Activated CD8-positive, alpha-beta T cell treated with anti-CD3 and anti-CD28 coated beads, Interleukin-2, amount 10 ng/mL, durations not matched to agents 7 days and 5 days (primary cell): Measurements from ENCODE around the gene PDXP. TPM values are rescaled to one million over a fixed set of nuclear protein-coding genes. Genes with fewer than 3 reads are reported as not detected.

Experiments used
- ATAC-seq: fragments of 150-1000 bp; cut with Tn5 transposase; one replicate; pipeline ENCODE4 v1.10.0; 2021; ENCODE audit warnings: moderate library complexity
- CTCF ChIA-PET: fragments of 350-600 bp; sonication (Branson Sonifier 250); formaldehyde crosslinking; loops from one replicate; lab custom pipeline; 2021; ENCODE audit warnings: antibody characterized with exemption; lab: Charles Lee
- POLR2A ChIA-PET: fragments of 350-600 bp; sonication (Branson Sonifier 250); formaldehyde crosslinking; loops from one replicate; lab custom pipeline; 2021; ENCODE audit warnings: antibody characterized with exemption; lab: Charles Lee
- DNase-seq: peaks from one replicate; pipeline ENCODE4 v3.0.0-alpha.2; 2020
- H3K27ac Mint-ChIP-seq: one replicate; pipeline ENCODE4 v1.8.0; 2021; ENCODE audit warnings: mild to moderate bottlenecking, mixed read lengths
- H3K27me3 Mint-ChIP-seq: one replicate; pipeline ENCODE4 v1.8.0; 2021; ENCODE audit warnings: low read depth, mixed read lengths
- H3K36me3 Mint-ChIP-seq: one replicate; pipeline ENCODE4 v1.8.0; 2021; ENCODE audit warnings: low read depth, mixed read lengths
- H3K4me1 Mint-ChIP-seq: one replicate; pipeline ENCODE4 v1.8.0; 2021; ENCODE audit warnings: low read depth, mixed read lengths
- H3K4me3 Mint-ChIP-seq: one replicate; pipeline ENCODE4 v1.8.0; 2021; ENCODE audit warnings: mild to moderate bottlenecking, mixed read lengths
- H3K9me3 Mint-ChIP-seq: one replicate; pipeline ENCODE4 v1.8.0; 2022; ENCODE audit warnings: mixed read lengths; ENCODE audit not compliant: insufficient read depth
- total RNA-seq, 2 experiments: library from RNA; stranded (reverse); gene quantifications; one replicate each; pipeline ENCODE4 v1.2.3, GENCODE V29; 2021

The PDXP gene
- total RNA-seq, 2 experiments from 2014 or later: 31.5 to 33.5 TPM

DNA sequence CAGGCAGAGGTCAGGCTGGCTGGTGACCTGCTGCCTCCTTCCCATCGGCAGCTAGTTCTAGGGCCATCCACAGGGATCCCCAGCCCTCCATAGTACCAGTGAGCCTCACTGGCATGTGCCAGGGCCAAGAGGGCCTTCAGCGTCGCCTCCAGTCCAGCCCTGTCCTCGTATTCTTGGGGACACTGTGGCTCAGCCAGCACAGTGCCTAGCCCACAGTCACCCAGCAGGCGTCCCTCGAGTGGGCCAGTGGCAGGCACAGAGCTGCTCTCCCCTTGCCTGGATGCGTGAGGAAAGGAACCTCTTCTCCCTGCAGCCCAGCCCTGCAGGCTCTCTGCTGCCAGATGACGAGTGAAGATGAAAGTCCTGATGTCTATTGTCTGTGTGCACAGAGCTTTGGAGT, 29.7 kb upstream of the PDXP start:
- Mint-ChIP-seq H3K4me3 (no peak overlapping the region), H3K9me3 (no peaks in the 10 kb centered on the region), H3K27ac (peak overlapping the region; percentile 91), H3K36me3 (peaks cover 28% of the 10 kb centered on the region), H3K27me3 (no peaks in the 10 kb centered on the region), H3K4me1 (peaks cover 81% of the 10 kb centered on the region)
- ATAC-seq (no peak), DNase-seq (no peak)
- ChIA-PET POLR2A (interaction anchor here (0.7 to 2.6 kb wide), 2 partner anchors 14 to 21 kb away, joined by 3 to 14 read pairs; no protein-coding TSS in a partner anchor), CTCF (interaction anchor here (3.0 to 12.7 kb wide), 4 partner anchors 10 to 52 kb away, joined by 16 to 261 read pairs (median 38); partner anchors contain the start of genes GGA1, PDXP and SH3BP1)

DNA sequence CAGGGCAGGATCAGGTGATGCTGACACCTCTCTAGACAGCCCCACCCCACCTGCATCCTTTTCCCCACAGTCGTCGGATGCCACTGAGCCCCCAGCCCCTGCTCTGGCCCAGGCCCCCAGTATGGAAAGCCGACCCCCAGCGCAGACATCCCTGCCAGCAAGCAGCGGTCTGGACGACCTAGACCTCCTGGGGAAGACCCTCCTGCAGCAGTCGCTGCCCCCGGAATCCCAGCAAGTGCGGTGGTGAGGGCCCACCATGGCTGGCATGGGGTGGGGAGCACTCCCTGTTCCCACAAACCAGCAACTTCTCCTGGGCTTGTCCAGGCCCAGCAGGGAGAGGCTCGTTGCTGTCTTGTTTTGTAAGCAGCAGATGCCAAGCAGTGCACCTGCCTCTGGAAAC, 28.6 kb upstream of the PDXP start:
- Mint-ChIP-seq H3K4me3 (no peak overlapping the region), H3K36me3 (peaks cover 23% of the 10 kb centered on the region), H3K27ac (no peak overlapping the region), H3K27me3 (no peaks in the 10 kb centered on the region), H3K9me3 (no peaks in the 10 kb centered on the region), H3K4me1 (peaks cover 84% of the 10 kb centered on the region)
- DNase-seq (no peak), ATAC-seq (no peak)
- ChIA-PET POLR2A (interaction anchor here (0.8 to 1.3 kb wide), 2 partner anchors 13 to 28 kb away, joined by 3 to 6 read pairs; no protein-coding TSS in a partner anchor), CTCF (interaction anchor here (0.9 to 8.9 kb wide), 3 partner anchors 8 to 20 kb away, joined by 4 to 114 read pairs (median 92); partner anchors contain the start of genes GGA1 and SH3BP1)

DNA sequence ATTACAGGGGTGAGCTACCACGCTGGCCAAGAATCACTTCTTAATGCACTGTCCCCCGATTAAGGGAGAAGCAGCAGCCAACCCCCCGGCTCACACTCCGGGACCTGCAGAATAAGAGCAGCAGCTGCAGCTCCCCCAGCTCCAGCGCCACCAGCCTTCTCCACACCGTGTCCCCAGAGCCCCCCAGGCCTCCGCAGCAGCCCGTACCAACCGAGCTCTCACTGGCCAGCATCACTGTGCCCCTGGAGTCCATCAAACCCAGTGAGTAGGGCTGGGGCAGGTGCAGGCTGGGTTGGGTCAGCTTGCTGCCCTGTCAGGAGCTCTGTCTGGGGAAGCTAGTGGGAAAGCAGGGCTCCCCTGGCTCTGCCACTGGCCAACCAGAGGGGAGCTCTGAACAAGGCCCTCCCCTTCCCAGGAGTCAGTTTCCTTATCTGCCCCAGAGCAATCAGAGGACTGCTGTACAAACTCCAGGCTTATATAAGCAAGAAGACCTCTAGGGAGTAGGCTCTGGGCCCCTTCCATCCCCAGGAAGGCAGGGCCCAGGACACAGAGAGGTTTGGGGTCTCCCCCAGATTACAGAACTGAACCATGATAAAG, 27.6 kb upstream of the PDXP start:
- no peak overlapping the region for H3K4me3 Mint-ChIP-seq
- no peak for ATAC-seq
- CTCF ChIA-PET: interaction anchor here (0.9 to 15.5 kb wide), 6 partner anchors 8 to 51 kb away, joined by 4 to 261 read pairs (median 60); partner anchors contain the start of genes GGA1, PDXP and SH3BP1

DNA sequence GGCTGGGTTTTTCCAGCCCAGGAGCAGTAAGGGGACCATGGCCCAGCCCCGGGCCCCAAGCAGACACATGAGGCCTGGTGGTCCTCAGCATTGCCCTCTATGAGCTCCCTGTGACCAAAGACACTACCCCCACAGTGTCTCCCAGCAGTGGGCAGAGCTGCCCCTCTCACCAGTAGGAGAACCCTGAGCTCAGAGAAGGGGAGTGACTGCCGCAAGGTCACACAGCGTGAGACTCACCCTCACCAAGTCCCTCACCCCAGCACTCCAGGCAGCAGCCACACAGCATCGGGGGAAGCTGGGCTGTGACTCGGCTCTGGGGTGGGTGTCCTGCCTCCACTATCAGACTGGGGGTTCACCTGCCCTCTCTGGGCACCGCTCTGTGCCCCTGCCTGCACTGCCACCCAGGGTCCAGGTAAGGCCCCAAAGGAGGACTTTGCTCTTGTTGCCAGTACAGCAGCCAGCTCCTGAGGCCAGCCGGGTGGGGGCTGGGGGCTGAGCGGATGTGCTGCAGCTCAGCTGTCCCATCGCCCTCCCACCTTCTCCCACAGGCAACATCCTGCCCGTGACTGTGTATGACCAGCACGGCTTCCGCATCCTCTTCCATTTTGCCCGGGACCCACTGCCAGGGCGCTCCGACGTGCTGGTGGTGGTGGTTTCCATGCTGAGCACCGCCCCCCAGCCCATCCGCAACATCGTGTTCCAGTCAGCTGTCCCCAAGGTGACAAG, 26.9 kb upstream of the PDXP start:
- no peaks in the 10 kb centered on the region for H3K9me3 Mint-ChIP-seq
- peaks cover 84% of the 10 kb centered on the region for H3K4me1 Mint-ChIP-seq
- CTCF ChIA-PET: interaction anchor here (1.4 to 15.5 kb wide), 6 partner anchors 8 to 50 kb away, joined by 3 to 261 read pairs (median 60); partner anchors contain the start of genes GGA1, PDXP and SH3BP1
- DNase-seq: peak; percentile 59
- H3K4me3 Mint-ChIP-seq: peak overlapping the region; percentile 72
- H3K27me3 Mint-ChIP-seq: no peaks in the 10 kb centered on the region
- ATAC-seq: no peak
- H3K27ac Mint-ChIP-seq: peak overlapping the region; percentile 97
- POLR2A ChIA-PET: interaction anchor here (1.3 to 3.9 kb wide), 6 partner anchors 11 to 55 kb away, joined by 4 to 26 read pairs (median 6); partner anchors contain the start of genes GGA1, NOL12 and PDXP
- peaks cover 26% of the 10 kb centered on the region for H3K36me3 Mint-ChIP-seq

More for the DNA sequence above, 27.6 kb upstream of the PDXP start:
- H3K27ac Mint-ChIP-seq: peak overlapping the region; percentile 97
- H3K36me3 Mint-ChIP-seq: peaks cover 20% of the 10 kb centered on the region
- no peaks in the 10 kb centered on the region for H3K27me3 Mint-ChIP-seq
- POLR2A ChIA-PET: interaction anchor here (0.8 to 1.9 kb wide), 4 partner anchors 11 to 28 kb away, joined by 3 to 7 read pairs (median 5); partner anchors contain the start of gene PDXP
- peaks cover 84% of the 10 kb centered on the region for H3K4me1 Mint-ChIP-seq
- no peaks in the 10 kb centered on the region for H3K9me3 Mint-ChIP-seq
- no peak for DNase-seq

DNA sequence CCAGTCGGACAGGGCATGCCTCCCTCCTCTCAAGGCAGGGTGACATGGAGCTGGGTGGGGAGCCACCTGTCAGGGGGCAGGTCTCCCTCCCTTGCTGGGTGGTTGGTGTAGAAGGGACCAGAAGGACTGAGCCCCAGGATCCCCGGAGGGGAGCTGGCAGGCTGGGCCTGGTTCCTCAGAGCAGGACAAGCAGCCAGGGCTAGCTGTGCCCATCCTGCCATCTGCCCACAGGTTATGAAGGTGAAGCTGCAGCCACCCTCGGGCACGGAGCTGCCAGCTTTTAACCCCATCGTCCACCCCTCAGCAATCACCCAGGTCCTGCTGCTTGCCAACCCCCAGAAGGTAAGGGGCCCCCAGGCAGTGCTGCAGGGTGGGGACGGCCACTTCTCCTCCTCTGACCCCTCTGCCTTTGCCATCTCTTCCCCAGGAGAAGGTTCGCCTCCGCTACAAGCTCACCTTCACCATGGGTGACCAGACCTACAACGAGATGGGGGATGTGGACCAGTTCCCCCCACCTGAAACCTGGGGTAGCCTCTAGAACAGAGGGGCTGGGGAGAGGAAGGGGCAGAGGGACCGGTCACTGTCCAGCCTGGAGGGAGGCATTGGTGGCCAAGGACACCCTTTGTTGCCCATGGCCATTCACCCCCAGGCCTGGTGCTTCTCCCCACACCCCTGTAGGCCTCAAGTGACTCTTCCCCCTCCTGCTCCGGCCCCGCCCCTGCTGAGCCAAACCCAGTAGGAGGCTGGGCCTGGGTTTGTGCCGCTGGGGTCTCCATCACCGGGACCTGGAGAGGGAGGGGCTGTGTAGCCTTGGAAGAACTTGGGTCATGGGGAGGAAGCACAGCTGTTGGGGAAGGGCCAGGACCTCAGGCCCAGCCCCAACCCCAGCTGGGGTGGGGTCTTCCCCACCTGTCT, 26.1 kb upstream of the PDXP start:
- no peaks in the 10 kb centered on the region for H3K9me3 Mint-ChIP-seq
- ChIA-PET POLR2A (interaction anchor here (0.6 to 3.9 kb wide), 10 partner anchors 7 to 54 kb away, joined by 3 to 26 read pairs (median 4); partner anchors contain the start of genes GGA1, NOL12 and PDXP), CTCF (interaction anchor here (1.4 to 15.5 kb wide), 7 partner anchors 9 to 50 kb away, joined by 3 to 261 read pairs (median 28); partner anchors contain the start of genes GGA1, LGALS1, PDXP and SH3BP1)
- H3K27ac Mint-ChIP-seq: peak overlapping the region; percentile 97
- H3K4me1 Mint-ChIP-seq: peaks cover 84% of the 10 kb centered on the region
- DNase-seq: peak; percentile 59
- peaks cover 22% of the 10 kb centered on the region for H3K36me3 Mint-ChIP-seq
- H3K27me3 Mint-ChIP-seq: no peaks in the 10 kb centered on the region
- H3K4me3 Mint-ChIP-seq: peak overlapping the region; percentile 72
- ATAC-seq: no peak

DNA sequence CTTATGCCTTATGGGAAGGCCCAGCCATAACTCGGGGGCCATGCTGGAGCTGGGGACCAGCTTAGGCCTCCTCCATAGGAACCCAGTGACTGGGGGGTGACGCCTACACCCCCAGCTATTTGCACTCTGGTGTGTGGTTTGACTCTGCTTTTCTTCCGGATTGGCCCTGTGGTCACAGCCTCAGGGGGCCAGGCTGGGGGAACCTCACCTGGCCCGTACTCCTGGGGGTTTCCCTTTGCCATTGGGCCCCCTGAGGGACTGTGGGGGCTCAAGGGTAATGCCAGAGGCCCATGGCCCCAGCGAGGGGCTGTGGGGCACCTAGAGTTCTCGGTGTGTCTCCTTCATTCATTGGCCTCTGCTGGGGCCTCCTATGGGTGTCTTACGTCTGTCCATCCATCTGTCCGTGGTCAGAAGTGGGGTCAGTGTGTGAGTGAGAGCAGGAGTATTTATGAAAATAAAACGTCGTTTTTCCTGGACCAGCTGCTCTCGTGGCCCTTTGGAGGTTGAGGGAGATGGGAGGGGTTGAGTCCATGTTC, 25.4 kb upstream of the PDXP start:
- POLR2A ChIA-PET: interaction anchor here (0.6 to 3.9 kb wide), 12 partner anchors 8 to 53 kb away, joined by 3 to 26 read pairs (median 4); partner anchors contain the start of genes GGA1 and NOL12
- Mint-ChIP-seq H3K27ac (peak overlapping the region; percentile 97), H3K27me3 (no peaks in the 10 kb centered on the region), H3K36me3 (peaks cover 22% of the 10 kb centered on the region), H3K4me1 (peaks cover 85% of the 10 kb centered on the region), H3K4me3 (peak overlapping the region; percentile 72), H3K9me3 (no peaks in the 10 kb centered on the region)
- CTCF ChIA-PET: interaction anchor here (0.9 to 15.5 kb wide), 11 partner anchors 9 to 146 kb away, joined by 3 to 261 read pairs (median 10); partner anchors contain the start of genes GGA1, LGALS1, PDXP and SH3BP1
- DNase-seq (peak; percentile 78), ATAC-seq (peak; percentile 52)

DNA sequence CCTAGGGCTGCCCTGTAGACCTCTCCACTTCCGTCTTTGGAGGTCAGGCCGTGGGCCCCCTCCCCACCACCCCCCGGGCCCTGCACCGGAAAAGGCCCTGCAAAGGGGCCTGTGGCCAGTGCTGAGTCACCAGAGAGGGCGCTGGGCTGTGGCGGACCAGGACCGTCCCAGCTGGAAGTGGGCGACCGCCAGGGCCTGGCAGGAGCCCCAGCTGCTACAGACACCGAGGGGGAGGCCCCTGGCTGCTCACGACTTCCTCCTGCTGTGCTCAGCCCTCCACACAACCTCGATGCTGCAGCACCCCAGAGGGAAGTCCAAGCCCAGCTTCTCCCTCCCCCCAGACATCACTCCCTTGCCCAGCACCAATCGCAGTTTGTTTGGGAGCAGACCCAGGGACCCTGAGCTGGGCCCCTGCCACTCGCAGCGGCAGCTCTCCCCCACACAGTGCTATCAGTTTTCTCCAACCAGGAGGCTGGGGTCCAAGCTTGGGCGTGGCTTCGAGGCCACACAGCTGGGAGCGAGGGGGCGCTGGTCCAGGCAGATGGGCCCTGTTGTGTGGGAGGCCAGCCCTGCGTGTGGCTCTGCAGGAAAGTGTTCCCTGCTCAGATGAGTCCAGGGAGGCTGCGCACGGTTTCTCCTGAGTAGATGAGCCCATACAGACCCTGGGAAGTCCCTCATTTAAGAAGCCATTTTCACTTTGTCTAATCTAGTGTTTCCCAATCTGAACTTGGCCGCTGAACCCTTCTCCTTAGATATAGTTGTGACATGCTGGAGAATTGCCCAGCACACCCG, 24.7 kb upstream of the PDXP start:
- ATAC-seq: peak; percentile 53
- peak overlapping the region; percentile 97 for H3K27ac Mint-ChIP-seq
- peak overlapping the region; percentile 72 for H3K4me3 Mint-ChIP-seq
- ChIA-PET CTCF (interaction anchor here (0.9 to 15.5 kb wide), 12 partner anchors 8 to 147 kb away, joined by 3 to 261 read pairs (median 12); partner anchors contain the start of genes GGA1, LGALS1, PDXP and SH3BP1), POLR2A (interaction anchor here (0.6 to 3.9 kb wide), 9 partner anchors 9 to 47 kb away, joined by 3 to 26 read pairs (median 4); partner anchors contain the start of gene GGA1)
- no peaks in the 10 kb centered on the region for H3K9me3 Mint-ChIP-seq
- DNase-seq: peak; percentile 81
- H3K27me3 Mint-ChIP-seq: no peaks in the 10 kb centered on the region
- H3K4me1 Mint-ChIP-seq: peaks cover 85% of the 10 kb centered on the region
- H3K36me3 Mint-ChIP-seq: peaks cover 22% of the 10 kb centered on the region

DNA sequence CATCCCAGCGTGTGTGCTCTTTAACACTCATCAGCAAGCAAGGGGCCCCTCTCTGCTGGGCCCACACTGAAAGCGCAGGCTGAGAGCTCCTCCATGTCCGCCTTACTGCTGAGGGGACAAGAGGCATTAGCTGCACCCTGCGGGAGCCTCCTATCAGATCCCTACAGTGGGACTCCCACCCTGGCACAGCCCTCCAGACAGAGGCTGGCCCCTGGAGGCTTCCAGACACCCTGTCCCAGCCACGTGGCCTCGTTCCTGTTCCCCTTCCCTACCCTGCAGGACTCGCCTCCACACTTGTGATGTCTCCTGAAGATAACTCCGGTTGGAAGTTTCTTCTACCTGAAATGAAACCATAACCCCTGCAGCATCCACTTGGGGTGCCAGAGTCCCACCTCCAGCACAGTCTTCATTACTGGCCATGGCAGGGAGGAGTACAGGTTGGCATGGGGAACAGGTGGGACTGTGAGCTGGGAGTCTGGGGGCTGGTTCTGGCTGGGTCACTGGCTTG, 24.1 kb upstream of the PDXP start:
- H3K27me3 Mint-ChIP-seq: no peaks in the 10 kb centered on the region

DNA sequence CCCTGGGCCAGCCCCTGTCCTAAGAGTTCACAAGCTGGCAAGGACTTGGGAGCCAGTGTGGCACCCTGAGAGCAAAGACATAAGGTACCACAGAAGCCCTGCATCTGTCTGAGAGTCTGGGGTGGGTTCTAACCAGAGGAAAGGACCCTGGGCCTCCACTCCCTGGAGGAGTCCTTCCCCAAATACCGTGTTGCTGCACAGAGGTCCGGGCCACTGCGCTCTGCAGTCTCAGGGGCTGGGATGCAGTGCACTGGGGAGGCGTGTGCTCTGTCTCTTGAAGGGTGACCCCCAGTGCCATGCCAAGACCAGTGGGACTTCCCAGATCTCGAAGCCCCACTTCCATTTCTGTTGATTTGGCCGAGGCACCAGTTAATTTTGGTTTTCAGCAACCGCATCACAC, 23.4 kb upstream of the PDXP start:
- H3K27ac Mint-ChIP-seq: peak overlapping the region; percentile 97
- peaks cover 22% of the 10 kb centered on the region for H3K36me3 Mint-ChIP-seq
- POLR2A ChIA-PET: interaction anchor here (0.8 to 3.9 kb wide), 4 partner anchors 8 to 42 kb away, joined by 4 to 23 read pairs (median 10); partner anchors contain the start of gene GGA1
- no peaks in the 10 kb centered on the region for H3K27me3 Mint-ChIP-seq
- H3K4me1 Mint-ChIP-seq: peaks cover 80% of the 10 kb centered on the region
- CTCF ChIA-PET: interaction anchor here (1.0 to 15.5 kb wide), 9 partner anchors 7 to 50 kb away, joined by 4 to 261 read pairs (median 28); partner anchors contain the start of genes GGA1, LGALS1, PDXP and SH3BP1
- H3K9me3 Mint-ChIP-seq: no peaks in the 10 kb centered on the region
- DNase-seq (no peak), ATAC-seq (no peak)
- peak overlapping the region; percentile 72 for H3K4me3 Mint-ChIP-seq

More for the DNA sequence above, 24.1 kb upstream of the PDXP start:
- Mint-ChIP-seq H3K36me3 (peaks cover 22% of the 10 kb centered on the region), H3K9me3 (no peaks in the 10 kb centered on the region), H3K4me1 (peaks cover 82% of the 10 kb centered on the region), H3K4me3 (peak overlapping the region; percentile 72), H3K27ac (peak overlapping the region; percentile 97)
- CTCF ChIA-PET: interaction anchor here (1.0 to 15.5 kb wide), 11 partner anchors 8 to 148 kb away, joined by 3 to 261 read pairs (median 10); partner anchors contain the start of genes GGA1, LGALS1, PDXP and SH3BP1
- POLR2A ChIA-PET: interaction anchor here (0.8 to 3.9 kb wide), 6 partner anchors 8 to 42 kb away, joined by 3 to 26 read pairs (median 7); partner anchors contain the start of gene GGA1
- ATAC-seq (no peak), DNase-seq (no peak)
